Hepatocyte (in vitro differentiated cells): ENCODE data around the gene PABPC1L.

Experiments
- EZH2phosphoT487 ChIP-seq: fragments of 200-600 bp; sonication (generic); IDR thresholded peaks from one replicate; pipeline ENCODE4 v1.6.1; 2018; ENCODE audit warnings: antibody characterized with exemption, mild to moderate bottlenecking, low read depth, moderate library complexity; ENCODE audit not compliant: unreplicated experiment, severe bottlenecking
- TF ChIP-seq, protein P1 (sequence below): fragments of 200-600 bp; sonication (generic); IDR thresholded peaks from 2 replicates; pipeline ENCODE4 v1.5.1; 2016; ENCODE audit warnings: antibody characterized with exemption, mild to moderate bottlenecking; ENCODE audit not compliant: poor library complexity

DNA sequence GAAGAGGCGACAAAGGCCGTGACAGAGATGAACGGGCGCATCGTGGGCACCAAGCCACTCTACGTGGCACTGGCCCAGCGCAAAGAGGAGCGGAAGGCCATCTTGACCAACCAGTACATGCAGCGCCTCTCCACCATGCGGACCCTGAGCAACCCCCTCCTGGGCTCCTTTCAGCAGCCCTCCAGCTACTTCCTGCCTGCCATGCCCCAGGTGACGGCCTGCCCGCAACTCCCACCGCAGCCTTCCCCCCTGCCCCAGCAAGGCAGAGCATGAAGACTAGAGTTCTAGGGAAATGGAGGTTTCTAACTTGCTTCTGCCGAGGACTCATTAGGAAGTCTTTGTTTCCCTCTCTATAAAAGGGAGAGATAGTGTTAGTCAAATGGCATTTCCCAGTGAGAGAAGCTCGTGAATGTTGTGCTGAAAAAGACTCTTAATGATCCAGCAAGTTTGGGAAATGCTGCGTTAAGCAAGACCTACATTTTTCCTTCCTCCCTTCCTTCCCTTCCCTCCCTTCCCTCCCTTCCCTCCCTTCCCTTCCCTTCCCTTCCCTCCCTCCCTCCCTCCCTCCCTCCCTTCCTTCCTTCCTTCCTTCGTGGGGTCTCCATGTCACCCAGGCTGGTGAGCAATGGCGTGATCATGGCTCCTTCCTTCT lies 20.8 kb downstream of the PABPC1L start:
- no peak for TF ChIP-seq EZH2phosphoT487
- TF ChIP-seq, protein P1, sequence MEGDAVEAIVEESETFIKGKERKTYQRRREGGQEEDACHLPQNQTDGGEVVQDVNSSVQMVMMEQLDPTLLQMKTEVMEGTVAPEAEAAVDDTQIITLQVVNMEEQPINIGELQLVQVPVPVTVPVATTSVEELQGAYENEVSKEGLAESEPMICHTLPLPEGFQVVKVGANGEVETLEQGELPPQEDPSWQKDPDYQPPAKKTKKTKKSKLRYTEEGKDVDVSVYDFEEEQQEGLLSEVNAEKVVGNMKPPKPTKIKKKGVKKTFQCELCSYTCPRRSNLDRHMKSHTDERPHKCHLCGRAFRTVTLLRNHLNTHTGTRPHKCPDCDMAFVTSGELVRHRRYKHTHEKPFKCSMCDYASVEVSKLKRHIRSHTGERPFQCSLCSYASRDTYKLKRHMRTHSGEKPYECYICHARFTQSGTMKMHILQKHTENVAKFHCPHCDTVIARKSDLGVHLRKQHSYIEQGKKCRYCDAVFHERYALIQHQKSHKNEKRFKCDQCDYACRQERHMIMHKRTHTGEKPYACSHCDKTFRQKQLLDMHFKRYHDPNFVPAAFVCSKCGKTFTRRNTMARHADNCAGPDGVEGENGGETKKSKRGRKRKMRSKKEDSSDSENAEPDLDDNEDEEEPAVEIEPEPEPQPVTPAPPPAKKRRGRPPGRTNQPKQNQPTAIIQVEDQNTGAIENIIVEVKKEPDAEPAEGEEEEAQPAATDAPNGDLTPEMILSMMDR, result no peak
